Liver (tissue), 9 donors: ENCODE data around the gene ROR1. TPM values are rescaled to one million over a fixed set of nuclear protein-coding genes. Genes with fewer than 3 reads are reported as not detected.

ENCODE experiments used
- DNase-seq: peaks from one replicate; pipeline ENCODE4 v3.0.0-alpha.2; 2017; ENCODE audit warnings: low spot score
- H3K27ac ChIP-seq, 2 donors: one replicate each; pipeline ENCODE4 v1.7.0; 2013; ENCODE audit warnings: inconsistent platforms in 2 of 2, low read length in 2 of 2, control low read depth in 1 of 2, low read depth in 1 of 2, mild to moderate bottlenecking in 1 of 2
- H3K27me3 ChIP-seq, 4 donors: one replicate each; pipeline versions ENCODE4 v1.6.1 to v1.7.0; 2013; ENCODE audit warnings: low read length in 3 of 4, inconsistent platforms in 1 of 4, mild to moderate bottlenecking in 1 of 4, moderate library complexity in 1 of 4; ENCODE audit not compliant: control insufficient read depth in 4 of 4, insufficient read depth in 4 of 4
- H3K36me3 ChIP-seq, 4 donors: one replicate each; pipeline versions ENCODE4 v1.6.1 to v1.7.0; 2013; ENCODE audit warnings: low read length in 3 of 4, mild to moderate bottlenecking in 3 of 4, low read depth in 1 of 4, moderate library complexity in 1 of 4; ENCODE audit not compliant: control insufficient read depth in 4 of 4, insufficient read depth in 3 of 4
- H3K4me1 ChIP-seq, 4 donors: one replicate each; pipeline versions ENCODE4 v1.6.1 to v1.7.0; 2013; ENCODE audit warnings: low read length in 3 of 4, mild to moderate bottlenecking in 3 of 4, moderate library complexity in 1 of 4; ENCODE audit not compliant: control insufficient read depth in 4 of 4, insufficient read depth in 4 of 4
- H3K4me3 ChIP-seq, 3 donors: one replicate each; pipeline versions ENCODE4 v1.6.1 to v1.7.0; 2013; ENCODE audit warnings: low read length in 3 of 3, control low read depth in 1 of 3, low read depth in 1 of 3, mild to moderate bottlenecking in 1 of 3
- H3K9ac ChIP-seq, 2 donors: one replicate each; pipeline ENCODE4 v1.7.0; 2013; ENCODE audit warnings: low read length in 2 of 2, mild to moderate bottlenecking in 2 of 2, moderate library complexity in 2 of 2, control low read depth in 1 of 2, low read depth in 1 of 2
- H3K9me3 ChIP-seq, 4 donors: one replicate each; pipeline versions ENCODE4 v1.6.1 to v1.7.0; 2013; ENCODE audit warnings: low read length in 3 of 4; ENCODE audit not compliant: control insufficient read depth in 4 of 4
- ATF3 ChIP-seq: IDR thresholded peaks from 2 replicates; pipeline ENCODE4 v1.6.1; 2016; ENCODE audit warnings: antibody characterized with exemption
- EGR1 ChIP-seq, 2 donors: IDR thresholded peaks; 2 replicates each; pipeline ENCODE4 v1.6.1; 2016 to 2018; ENCODE audit warnings: antibody characterized with exemption in 2 of 2, low read depth in 2 of 2
- FOXA1 ChIP-seq: IDR thresholded peaks from 2 replicates; pipeline ENCODE4 v1.6.1; 2016; ENCODE audit warnings: antibody characterized with exemption
- FOXA2 ChIP-seq: IDR thresholded peaks from 2 replicates; pipeline ENCODE4 v1.6.1; 2016; ENCODE audit warnings: antibody characterized with exemption
- GABPA ChIP-seq, 2 donors: IDR thresholded peaks in 1 of 2; conservative IDR thresholded peaks in 1 of 2; 2 replicates each; pipeline ENCODE4 v1.6.1; 2016; ENCODE audit warnings: antibody characterized with exemption in 2 of 2, mild to moderate bottlenecking in 1 of 2, moderate library complexity in 1 of 2
- HNF4A ChIP-seq, 2 donors: conservative IDR thresholded peaks; 2 replicates each; pipeline ENCODE4 v1.6.1; 2016; ENCODE audit warnings: antibody characterized with exemption in 2 of 2, mild to moderate bottlenecking in 2 of 2
- HNF4G ChIP-seq: IDR thresholded peaks from 2 replicates; pipeline ENCODE4 v1.6.1; 2016; ENCODE audit warnings: antibody characterized with exemption
- RAD21 ChIP-seq, 2 donors: IDR thresholded peaks; 2 replicates each; pipeline ENCODE4 v1.6.1; 2016; ENCODE audit warnings: antibody characterized with exemption in 2 of 2, mild to moderate bottlenecking in 2 of 2
- REST ChIP-seq: IDR thresholded peaks from 2 replicates; pipeline ENCODE4 v1.6.1; 2016; ENCODE audit warnings: antibody characterized with exemption, mild to moderate bottlenecking
- RXRA ChIP-seq, 2 donors: IDR thresholded peaks; 2 replicates each; pipeline ENCODE4 v1.6.1; 2017 to 2018; ENCODE audit warnings: antibody characterized with exemption in 2 of 2, mild to moderate bottlenecking in 1 of 2
- SP1 ChIP-seq: IDR thresholded peaks from 2 replicates; pipeline ENCODE4 v1.6.1; 2018; ENCODE audit warnings: antibody characterized with exemption, mild to moderate bottlenecking
- YY1 ChIP-seq: IDR thresholded peaks from 2 replicates; pipeline ENCODE4 v1.6.1; 2016; ENCODE audit warnings: antibody characterized with exemption, mild to moderate bottlenecking
- ZBTB33 ChIP-seq: IDR thresholded peaks from 2 replicates; pipeline ENCODE4 v1.6.1; 2016; ENCODE audit warnings: antibody characterized with exemption
- WGBS: extraction: QIAGEN DNeasy Blood & Tissue Kit; methylation state at CpG from one replicate; pipeline ENCODE4 v1.1.7; 2013; 5-methylcytosine and 5-hydroxymethylcytosine counted together
- polyA plus RNA-seq, 2 donors: library from polyadenylated mRNA; stranded (reverse) in 1 of 2; unstranded in 1 of 2; fragments of 200-250 nt in 1 of 2; fragments of >200 nt in 1 of 2; fragmentation: Nextera tagmentation in 1 of 2; extraction: Ambion mirVana in 1 of 2; gene quantifications; one replicate each; pipeline versions ENCODE4 v1.2.1 to v1.2.3, GENCODE V29; 2013 to 2015
- total RNA-seq, 2 donors: library from RNA; depleted of rRNA; stranded (reverse); fragments of >200 nt; gene quantifications; one replicate each; pipeline ENCODE4 v1.2.3, GENCODE V29; 2014
- donor health status: healthy.
- donor health status: healthy.
- donor health status: healthy.
- donor health status: healthy.
- donor health status: healthy.

ROR1 gene
- total and polyA plus RNA-seq, 4 donors: 0.15 to 0.98 (median 0.37) TPM

- Histone ChIP-seq H3K4me1 (no peaks in the 10 kb centered on the region), H3K36me3 (no peaks in the 10 kb centered on the region), H3K4me3 (no peak overlapping the region), H3K27me3 (no peaks in the 10 kb centered on the region), H3K27ac (no peak overlapping the region), H3K9me3 (no peaks in the 10 kb centered on the region), H3K9ac (no peak overlapping the region)
- DNase-seq: no peak
- 51% methylated on average over 2 of the region's 2 CpGs for WGBS
- TF ChIP-seq FOXA1: no peak
Measured at GRCh38 chr1:64062941-64063581, 289.2 kb downstream of the ROR1 start.

- H3K27me3 ChIP-seq: no peaks in the 10 kb centered on the region
- WGBS: 96% methylated on average over 2 of the region's 2 CpGs
- H3K9ac ChIP-seq: no peak overlapping the region
- DNase-seq: no peak
- no peak overlapping the region for H3K4me3 ChIP-seq
- TF ChIP-seq HNF4A (conservative IDR thresholded peaks at IDR 0.05): no peak
- TF ChIP-seq ATF3: no peak
- no peak for TF ChIP-seq SP1
- H3K36me3 ChIP-seq: no peaks in the 10 kb centered on the region
- no peaks in the 10 kb centered on the region for H3K4me1 ChIP-seq
- no peak overlapping the region for H3K27ac ChIP-seq
- H3K9me3 ChIP-seq: no peaks in the 10 kb centered on the region
Measured at GRCh38 chr1:64065571-64065970, 291.8 kb downstream of the ROR1 start.

GRCh38 chr1:64072089-64072793 is 298.4 kb downstream of the ROR1 start:
- DNase-seq: no peak
- 85% methylated on average over 5 of the region's 5 CpGs for WGBS

GRCh38 chr1:64073705-64074104 is 299.9 kb downstream of the ROR1 start:
- no peak overlapping the region for H3K27ac ChIP-seq
- DNase-seq: no peak
- TF ChIP-seq GABPA (IDR thresholded peaks at IDR 0.05 in 1 of 2, conservative IDR thresholded peaks at IDR 0.05 in 1 of 2) (no peak), FOXA2 (no peak), EGR1 (IDR thresholded peaks at IDR 0.05; ENCODE audit: low read depth in 2 of 2) (no peak), RXRA (IDR thresholded peaks at IDR 0.05) (no peak), HNF4A (conservative IDR thresholded peaks at IDR 0.05) (no peak), RAD21 (IDR thresholded peaks at IDR 0.05) (no peak), HNF4G (no peak), FOXA1 (no peak), SP1 (no peak), REST (no peak), YY1 (no peak), ATF3 (no peak)

More at GRCh38 chr1:64072089-64072793, 298.4 kb downstream of the ROR1 start:
- no peak overlapping the region for H3K9ac ChIP-seq
- no peaks in the 10 kb centered on the region for H3K27me3 ChIP-seq
- no peaks in the 10 kb centered on the region for H3K4me1 ChIP-seq
- TF ChIP-seq ZBTB33 (no peak), EGR1 (IDR thresholded peaks at IDR 0.05; ENCODE audit: low read depth in 2 of 2) (no peak)
- no peaks in the 10 kb centered on the region for H3K36me3 ChIP-seq
- no peaks in the 10 kb centered on the region for H3K9me3 ChIP-seq
- no peak overlapping the region for H3K27ac ChIP-seq
- H3K4me3 ChIP-seq: no peak overlapping the region

More at GRCh38 chr1:64073705-64074104, 299.9 kb downstream of the ROR1 start:
- Histone ChIP-seq H3K27me3 (no peaks in the 10 kb centered on the region), H3K9ac (no peak overlapping the region), H3K36me3 (no peaks in the 10 kb centered on the region), H3K9me3 (no peaks in the 10 kb centered on the region), H3K4me1 (no peaks in the 10 kb centered on the region), H3K4me3 (no peak overlapping the region)
- 64% methylated on average over 2 of the region's 2 CpGs for WGBS
